GM19023 (cell line): ENCODE results near the gene CCDC73.
A peak's percentile ranks its signal among the peaks of the same experiment; 100 is the strongest.
"Not testable (repeated sequence)": the region's sequence is repeated elsewhere in the genome, so short reads cannot be mapped to it uniquely, and the experiment has no call there.

Experiments used
- ATAC-seq: cut with Tn5 transposase; IDR thresholded peaks from one replicate; pipeline ENCODE4 v1.9.1; 2021; ENCODE audit warnings: mild to moderate bottlenecking, moderate library complexity; ENCODE audit not compliant: unreplicated experiment

Gene CCDC73

DNA sequence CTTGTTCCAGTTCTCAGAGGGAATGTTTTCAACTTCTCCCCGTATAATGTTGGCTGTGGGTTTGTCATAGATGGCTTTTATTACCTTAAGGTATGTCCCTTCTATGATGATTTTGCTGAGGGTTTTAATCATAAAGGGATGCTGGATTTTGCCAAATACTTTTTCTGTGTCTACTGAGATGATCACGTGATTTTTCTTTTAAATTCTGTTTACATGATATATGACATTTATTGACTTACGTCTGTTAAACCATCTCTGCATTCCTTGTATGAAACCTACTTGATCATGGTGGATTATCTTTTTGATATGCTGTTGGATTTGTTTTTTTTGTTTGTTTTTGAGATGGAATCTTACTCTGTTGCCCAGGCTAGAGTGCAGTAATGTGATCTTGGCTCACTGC lies 85.5 kb downstream of the CCDC73 start:
- not testable (repeated sequence) for ATAC-seq

DNA sequence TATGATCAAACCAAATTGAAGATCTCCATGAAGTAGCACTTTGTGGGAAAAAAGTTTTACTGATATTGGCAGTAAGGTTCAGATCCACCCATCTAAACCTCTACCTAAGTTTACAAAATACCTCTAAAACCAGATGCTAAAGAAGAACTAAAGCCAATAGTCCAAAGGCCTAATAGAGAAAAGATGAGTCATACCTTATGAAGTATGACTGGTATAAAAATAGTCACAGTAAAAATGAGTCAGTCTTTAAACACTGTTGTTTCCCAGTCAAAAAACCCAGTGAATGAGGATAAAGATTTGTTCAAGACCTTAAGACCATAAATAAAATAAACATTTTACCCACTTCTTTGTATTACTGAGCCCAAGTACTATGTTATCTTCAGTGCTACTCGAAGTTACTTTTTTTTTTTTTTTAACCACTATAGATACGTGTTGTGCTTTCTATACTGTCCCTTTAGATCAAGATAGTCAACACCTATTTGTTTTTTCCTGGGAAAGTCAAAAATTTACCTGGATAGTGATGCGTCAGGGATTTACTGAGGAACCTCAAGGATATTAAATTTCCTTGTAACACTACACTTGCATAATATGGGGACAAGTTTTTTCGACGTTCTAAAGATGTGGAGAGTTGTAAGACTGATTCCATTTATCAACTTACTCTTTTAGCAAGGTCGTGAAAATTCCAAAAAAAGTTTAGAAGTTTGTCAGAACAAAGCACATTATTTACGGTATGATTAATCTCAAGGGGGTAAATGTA lies 87.3 kb downstream of the CCDC73 start:
- peak; percentile 85 for ATAC-seq

DNA sequence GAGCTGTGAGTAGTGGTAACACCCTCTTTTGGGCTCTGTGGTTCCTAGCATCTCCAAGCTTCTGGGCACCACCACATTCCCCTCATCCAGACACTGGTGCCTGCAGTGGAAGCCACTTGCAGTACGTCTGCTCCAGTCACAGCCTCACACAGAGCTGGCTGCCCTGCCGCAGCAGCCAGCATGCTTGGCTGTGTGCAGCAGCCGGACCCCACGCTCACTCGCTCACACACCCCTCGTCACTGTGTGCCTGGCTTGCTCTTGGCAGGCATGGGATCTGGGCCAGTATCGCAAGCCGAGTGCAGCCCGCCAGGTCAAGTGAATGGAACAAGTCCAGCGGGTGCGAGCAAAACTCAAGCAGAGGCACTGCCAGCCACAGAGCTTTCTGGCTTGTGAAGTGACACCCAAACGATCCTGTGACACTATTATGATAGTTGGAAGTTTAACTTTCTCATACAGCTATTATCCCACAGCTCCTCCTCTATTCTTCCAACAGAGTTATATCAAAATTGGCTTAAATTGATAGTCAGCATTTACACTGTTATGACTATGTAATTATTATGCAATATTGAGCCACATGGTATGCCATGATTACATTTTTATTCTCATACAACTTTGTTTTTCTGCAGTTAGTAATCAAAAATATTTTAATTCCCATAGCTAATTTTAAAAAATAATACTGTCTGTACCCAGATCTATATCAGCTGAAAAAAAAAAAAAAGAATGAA lies 89.0 kb downstream of the CCDC73 start:
- no peak for ATAC-seq

DNA sequence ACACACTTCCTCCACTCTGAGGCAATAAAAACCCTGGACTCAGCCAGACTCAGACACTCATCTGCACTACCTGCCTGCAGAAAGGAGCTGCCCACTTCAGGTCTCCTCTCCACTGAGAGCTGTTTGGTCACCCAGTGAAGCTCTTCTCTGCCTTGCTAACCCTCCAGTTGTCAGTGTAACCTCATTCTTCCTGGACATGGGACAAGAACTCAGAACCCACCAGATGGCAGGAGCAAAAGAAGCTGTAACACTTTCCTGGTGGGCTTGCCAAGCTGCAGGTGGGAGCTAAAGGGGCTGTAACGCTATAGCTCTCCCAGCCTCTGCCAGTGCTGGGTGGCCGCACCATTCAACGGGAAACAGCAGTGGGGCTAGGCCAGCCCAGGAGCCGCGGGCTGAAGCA lies 89.7 kb downstream of the CCDC73 start:
- no peak for ATAC-seq

DNA sequence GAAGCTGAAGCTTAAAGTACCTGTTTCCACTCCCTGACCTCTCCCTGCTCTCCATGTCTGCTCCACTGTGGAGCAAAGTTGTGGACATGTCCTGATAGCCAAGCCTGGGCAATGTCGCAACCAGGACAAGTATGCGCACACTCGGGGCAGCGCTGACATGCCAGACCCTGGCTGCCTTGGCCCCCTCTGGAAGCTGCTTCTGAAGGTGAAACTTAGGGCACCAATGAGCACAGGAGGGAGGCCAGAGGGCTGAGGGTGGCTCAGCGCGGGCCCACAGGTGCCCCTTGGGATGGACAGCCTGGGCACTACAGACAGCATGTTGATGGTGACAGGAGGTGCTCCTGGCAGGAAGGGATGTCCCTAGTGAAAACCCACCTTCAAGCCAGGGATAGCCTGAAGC lies 90.2 kb downstream of the CCDC73 start:
- no peak for ATAC-seq

DNA sequence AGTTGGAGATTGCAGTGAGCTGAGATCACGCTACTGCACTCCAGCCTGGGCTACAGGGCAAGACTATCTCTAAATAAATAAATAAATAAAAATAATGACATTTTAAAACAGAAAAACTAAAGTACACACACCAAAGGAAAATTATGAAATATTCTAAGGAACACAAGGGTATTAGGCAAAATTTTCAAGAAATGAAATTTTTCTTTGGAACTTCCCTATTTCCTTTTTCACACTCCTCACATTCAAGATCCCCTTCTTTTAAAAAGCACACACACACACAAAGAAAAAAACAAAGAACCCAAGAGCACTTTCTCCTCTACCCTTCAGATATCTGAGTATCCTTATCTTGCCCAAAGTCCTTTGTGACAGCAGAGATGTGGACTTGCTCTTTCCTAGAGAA lies 92.8 kb downstream of the CCDC73 start:
- ATAC-seq: no peak

DNA sequence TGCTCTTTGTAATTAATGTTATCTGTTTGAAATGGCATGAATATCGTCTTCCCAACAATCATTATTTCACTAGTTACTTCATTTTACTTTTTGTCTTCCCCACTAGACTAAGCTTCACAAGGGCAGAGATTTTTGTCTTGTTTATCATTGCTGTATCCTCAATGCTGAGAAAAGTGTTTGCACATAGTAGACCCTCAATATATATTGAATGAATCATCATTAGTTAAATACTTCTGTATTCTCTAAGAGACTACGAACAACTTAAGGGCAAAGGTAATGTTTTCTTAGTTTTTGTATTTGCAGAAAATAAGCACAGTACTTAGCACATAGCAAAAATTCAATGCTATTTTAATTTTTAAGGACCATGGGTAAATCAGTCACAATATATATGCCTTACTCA lies 95.9 kb downstream of the CCDC73 start:
- ATAC-seq: no peak

DNA sequence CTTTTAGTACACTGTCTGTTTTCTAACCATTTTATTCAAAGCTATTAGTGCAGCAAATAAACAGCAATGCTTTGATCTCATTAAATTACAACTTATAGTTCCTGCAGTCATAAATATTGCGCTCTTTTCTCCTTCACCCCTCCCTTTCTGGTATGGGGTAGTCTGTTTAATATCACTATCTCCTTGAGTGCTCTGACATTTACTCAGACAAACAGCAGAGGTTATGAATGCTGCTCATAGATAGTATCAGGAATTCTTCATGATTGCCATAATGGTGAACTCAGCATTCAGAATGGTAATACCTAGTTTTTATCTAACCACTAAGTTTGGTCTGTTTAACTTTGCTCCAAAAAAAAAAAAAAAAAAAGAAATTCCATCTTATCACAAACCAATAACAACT lies 123.4 kb downstream of the CCDC73 start:
- no peak for ATAC-seq

DNA sequence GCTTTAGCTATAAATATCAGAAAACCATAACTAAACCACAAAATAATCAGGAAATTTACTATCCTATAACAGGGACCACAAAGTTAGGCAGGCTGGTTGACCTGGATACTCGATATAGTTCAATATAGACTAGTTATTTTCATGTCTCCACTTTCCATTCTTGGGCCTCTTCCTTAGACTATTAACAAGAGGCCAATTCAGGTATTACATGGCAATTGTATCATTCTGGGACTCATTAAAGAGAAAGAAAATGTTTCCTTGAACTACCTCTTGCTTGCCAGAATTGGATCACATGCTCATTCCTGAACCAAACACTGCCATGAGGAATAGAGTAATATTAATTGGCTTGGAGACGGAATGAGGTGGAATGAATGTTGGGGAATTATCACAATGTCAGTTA lies 134.8 kb downstream of the CCDC73 start:
- ATAC-seq: no peak

DNA sequence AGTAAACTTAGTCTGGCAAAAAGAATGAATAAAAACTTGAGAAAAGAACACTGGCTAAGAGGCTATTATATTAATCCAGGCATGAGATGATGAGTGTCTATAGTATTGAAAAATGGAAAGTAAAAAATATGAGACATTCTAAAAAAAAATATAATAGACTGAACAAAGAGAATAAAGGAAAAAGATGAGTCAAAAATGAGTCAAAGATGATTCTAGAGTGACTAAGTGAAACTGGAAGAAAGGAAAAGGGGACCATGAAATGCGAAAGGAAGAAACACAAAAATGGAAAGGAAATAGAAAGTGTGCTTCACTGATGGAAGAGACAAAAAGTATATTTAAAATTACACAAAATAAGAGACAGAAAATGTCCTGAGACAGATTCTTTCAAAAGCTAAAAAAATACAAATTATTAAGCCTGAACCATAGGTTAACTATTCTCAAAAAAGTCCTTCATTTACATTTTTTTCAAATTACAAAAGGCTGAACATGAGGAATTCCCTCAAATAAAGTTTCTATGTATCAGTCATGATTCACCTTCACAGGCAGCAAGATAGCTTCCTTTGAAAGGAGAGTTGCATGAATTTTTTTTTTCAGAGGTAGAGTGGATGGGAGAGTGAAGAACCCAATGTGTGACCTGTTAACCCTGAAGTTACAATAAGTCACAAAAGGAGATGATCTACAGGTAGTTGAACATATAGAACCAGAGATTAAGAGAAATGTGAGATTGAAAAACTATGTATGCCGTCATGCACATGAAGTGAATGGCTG lies 135.6 kb downstream of the CCDC73 start:
- no peak for ATAC-seq

DNA sequence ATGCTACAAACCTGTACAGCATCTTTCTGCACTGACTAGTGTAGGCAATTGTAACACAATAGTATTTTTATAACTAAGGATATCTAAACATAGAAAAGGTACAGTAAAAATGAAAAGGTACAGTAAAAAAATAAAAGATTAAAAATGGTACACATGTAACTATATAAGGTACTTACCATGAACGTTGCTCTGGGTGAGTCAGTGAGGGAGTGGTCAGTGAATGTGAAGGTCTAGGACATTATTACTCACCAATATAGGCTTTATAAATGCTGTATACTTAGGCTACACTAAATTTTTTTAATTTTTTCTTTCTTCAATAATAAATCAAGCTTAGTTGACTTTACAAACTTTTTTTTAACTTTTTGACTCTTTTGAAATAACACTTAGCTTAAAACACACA lies 150.9 kb downstream of the CCDC73 start:
- no peak for ATAC-seq

DNA sequence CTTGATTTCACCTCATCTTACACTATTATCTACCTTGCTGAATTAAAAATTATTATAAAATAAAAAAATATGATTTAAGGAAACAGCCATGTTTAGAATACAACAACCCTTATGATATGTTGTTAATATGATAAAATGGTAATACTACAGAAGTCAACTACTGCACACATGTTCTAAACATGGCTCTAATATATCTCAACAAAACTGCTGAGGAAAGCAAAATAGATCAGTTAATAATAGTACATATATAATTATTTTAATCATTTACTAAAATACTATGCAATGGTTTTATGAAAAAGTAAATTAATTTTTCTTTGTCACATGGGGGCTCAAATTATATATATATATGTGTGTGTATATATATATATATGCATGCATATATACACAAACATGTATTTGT lies 153.1 kb downstream of the CCDC73 start:
- ATAC-seq: no peak

DNA sequence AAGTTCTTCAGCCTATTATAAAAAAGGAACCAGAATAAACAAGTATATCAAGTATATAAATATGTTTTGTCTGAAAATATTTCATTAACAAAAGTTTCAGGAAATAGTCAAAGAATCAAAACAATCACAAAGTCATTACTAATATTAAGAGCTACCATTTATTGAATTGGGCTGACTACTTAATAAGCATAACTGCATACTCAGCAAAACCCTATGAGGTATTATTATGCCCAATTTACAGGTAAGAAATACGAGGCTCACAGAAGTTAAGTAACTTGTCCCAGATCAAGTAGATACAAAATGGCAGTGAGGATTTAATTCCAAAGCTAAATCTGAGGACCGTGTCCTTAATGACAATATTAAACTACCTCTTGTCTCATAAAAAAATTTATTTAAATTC lies 158.6 kb downstream of the CCDC73 start:
- ATAC-seq: no peak

DNA sequence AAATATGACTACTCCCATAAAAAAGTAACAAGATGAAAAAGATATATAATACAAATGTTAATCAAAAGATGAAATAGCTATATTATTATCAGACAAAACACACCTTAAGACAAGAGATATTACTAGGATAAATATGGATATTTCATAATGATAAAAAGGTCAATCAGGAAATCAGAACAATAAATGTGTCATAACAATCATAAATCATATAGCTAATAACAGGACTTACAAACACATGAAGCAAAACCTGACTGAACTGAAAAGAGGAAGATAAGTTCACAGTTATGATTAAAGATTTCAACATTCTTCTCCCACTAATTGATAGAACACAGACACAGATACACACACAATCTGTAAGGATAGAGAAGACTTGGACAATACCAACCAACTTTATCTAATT lies 163.6 kb downstream of the CCDC73 start:
- ATAC-seq: no peak

DNA sequence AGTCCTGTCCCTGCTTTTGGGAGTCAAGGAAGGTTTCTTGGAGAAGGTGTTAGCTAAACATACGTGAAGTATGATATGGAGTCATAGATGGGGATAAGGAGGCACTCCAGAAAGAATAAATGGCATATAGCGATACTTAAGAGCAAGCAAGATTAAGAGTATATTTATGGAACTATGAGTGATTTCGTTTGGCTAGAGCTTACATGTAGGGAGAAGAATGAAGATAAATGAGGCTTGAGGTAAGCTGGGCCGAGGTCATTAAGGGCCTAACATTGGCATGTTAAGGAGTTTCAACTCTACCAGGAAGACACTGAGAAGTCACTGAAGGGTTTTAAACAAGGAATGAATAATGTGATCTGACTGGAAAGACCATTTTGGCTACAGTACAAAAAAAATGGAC lies 177.6 kb downstream of the CCDC73 start:
- no peak for ATAC-seq

DNA sequence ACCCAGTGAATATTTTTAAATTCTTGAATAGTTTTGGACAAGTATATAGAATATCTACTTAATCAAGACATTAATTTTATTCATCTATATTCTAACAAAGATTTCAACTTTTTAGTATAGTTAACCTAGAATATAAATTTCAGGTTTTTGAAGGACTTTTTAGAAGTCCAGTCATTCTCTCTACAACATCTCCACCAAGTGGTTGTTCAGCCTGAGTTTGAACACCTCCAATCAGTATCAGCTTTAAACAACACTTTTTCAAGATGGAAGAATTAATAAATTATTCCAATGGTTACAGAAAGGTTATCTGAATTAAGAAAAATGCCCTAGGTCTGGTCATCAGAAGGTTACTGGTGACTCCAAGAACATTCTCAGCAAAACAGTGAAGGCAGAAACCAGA lies 179.0 kb downstream of the CCDC73 start:
- ATAC-seq: no peak

DNA sequence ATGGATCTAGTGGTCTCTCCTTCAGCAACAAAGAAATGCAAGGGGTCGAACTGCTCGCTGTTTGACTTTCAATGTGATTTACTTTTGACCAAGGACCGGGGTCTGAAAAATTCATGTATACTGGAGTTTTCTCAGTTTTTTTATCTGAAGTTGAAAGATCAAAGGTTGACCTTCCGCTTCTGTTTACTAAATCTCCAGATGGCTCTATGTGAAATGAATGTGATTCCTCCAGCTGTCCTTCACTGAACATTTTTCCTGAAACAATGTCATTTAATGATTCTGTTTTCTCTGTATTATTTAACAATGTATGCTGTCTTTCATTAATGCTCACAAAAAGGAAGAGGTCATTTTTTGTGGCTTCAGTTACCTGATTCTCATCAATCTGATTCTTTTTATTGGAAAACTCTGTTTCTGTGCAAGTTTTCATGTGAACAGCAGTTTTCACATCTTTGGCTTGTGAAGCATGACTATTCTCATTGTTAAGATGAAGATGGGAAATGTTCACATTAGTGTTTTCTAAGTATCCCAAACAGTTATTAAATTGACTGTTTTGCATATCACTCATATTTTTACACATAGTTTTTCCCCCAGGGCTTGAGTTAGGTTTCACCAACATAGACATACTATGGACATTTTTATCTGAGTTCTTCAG lies 180.8 kb downstream of the CCDC73 start:
- no peak for ATAC-seq

DNA sequence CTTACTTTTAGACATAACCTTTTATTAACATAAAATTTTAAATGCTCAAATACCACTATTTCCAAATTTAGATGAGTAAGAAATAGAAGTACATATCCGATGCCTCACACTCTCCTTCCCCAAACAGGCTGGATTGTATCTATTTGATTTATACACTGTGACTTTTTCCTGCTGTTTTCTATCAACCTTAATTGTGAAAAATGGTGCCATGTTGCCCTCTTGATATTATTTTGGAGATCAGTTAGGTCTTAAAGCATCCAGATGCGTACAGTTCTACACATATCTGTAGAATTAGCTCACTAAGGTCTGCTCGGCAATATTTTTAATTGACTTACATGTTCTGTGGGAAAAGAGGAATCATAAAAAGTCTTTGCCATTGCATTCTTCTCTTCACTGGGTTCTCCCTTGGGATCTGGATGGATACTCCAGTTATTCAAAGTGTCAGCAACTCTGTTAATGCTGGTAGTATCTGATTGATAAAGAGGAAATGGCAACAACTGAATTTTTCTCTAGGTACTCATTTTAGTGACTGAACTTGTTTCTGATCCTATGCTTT lies 183.6 kb downstream of the CCDC73 start:
- ATAC-seq: no peak

DNA sequence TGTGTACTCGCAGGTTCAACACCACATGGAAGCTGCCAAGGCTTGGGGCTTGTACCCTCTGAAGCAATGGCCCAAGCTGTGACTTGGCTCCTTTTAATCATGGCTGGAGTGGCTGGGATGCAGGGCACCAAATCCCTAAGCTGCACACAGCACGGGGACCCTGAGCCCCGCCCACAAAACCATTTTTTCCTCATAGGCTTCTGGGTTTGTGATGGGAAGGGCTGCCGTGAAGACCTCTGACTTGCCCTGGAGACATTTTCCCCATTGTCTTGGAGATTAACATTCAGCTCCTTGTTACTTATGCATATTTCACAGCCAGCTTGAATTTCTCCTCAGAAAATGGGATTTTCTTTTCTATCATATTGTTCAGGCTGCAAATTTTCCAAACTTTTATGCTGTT lies 185.6 kb downstream of the CCDC73 start:
- not testable (repeated sequence) for ATAC-seq

DNA sequence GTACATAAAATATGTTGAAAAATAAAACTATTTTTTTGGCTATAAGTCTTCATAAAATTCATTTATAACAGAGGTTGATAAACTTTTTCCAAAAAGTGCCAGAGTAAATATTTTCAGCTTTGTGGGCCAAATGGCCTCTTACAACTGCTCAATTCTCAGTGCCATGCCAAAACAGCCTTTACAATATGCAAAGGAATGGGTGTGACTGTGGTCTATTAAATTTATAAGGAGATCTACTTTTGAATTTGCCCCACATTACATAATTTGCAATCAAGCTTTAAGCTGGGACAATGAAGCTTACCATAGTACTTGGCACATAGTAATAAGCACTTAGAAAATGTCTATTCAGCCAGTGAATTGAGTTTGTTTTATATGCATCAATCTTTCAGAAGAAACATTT lies 188.2 kb downstream of the CCDC73 start:
- ATAC-seq: no peak
